ENCODE measurements around the gene PTGER3.

PTGER3 gene

GRCh38 chr1:70977575-70977974 is 70.0 kb downstream of the PTGER3 start:
- no peak for DNase-seq (ENCODE audit: insufficient read length, low spot score)
- TF ChIP-seq POU2F2 (IDR thresholded peaks at IDR 0.05; ENCODE audit: low read depth, low read length) = no peak
- no peak for TF ChIP-seq PAX5 (IDR thresholded peaks at IDR 0.05; ENCODE audit: insufficient read depth, low read length, severe bottlenecking)
- TF ChIP-seq POLR2A (IDR thresholded peaks at IDR 0.05; ENCODE audit: low read depth, low read length) = no peak
- TF ChIP-seq TAF1 (IDR thresholded peaks at IDR 0.05; ENCODE audit: low read depth, low read length) = no peak
- no peak for TF ChIP-seq SPI1 (IDR thresholded peaks at IDR 0.05; ENCODE audit: low read depth, low read length)
- TF ChIP-seq POLR2AphosphoS5 (IDR thresholded peaks at IDR 0.05; ENCODE audit: low read depth, low read length) = no peak
- no peak for FAIRE-seq

- DNase-seq (ENCODE audit: insufficient read length, low spot score) (no peak), FAIRE-seq (no peak)
- TF ChIP-seq POU2F2 (IDR thresholded peaks at IDR 0.05; ENCODE audit: low read depth, low read length) (no peak), TAF1 (IDR thresholded peaks at IDR 0.05; ENCODE audit: low read depth, low read length) (no peak), POLR2A (IDR thresholded peaks at IDR 0.05; ENCODE audit: low read depth, low read length) (no peak), SPI1 (IDR thresholded peaks at IDR 0.05; ENCODE audit: low read depth, low read length) (no peak), POLR2AphosphoS5 (IDR thresholded peaks at IDR 0.05; ENCODE audit: low read depth, low read length) (no peak), PAX5 (IDR thresholded peaks at IDR 0.05; ENCODE audit: insufficient read depth, low read length, severe bottlenecking) (no peak)
Measured at GRCh38 chr1:70977041-70977440, 70.6 kb downstream of the PTGER3 start.

- FAIRE-seq (no peak), DNase-seq (ENCODE audit: insufficient read length, low spot score) (no peak)
- TF ChIP-seq POLR2AphosphoS5 (IDR thresholded peaks at IDR 0.05; ENCODE audit: low read depth, low read length) (no peak), POU2F2 (IDR thresholded peaks at IDR 0.05; ENCODE audit: low read depth, low read length) (no peak), SPI1 (IDR thresholded peaks at IDR 0.05; ENCODE audit: low read depth, low read length) (no peak), POLR2A (IDR thresholded peaks at IDR 0.05; ENCODE audit: low read depth, low read length) (no peak), TAF1 (IDR thresholded peaks at IDR 0.05; ENCODE audit: low read depth, low read length) (no peak), PAX5 (IDR thresholded peaks at IDR 0.05; ENCODE audit: insufficient read depth, low read length, severe bottlenecking) (no peak)
Measured at GRCh38 chr1:70973754-70974153, 73.9 kb downstream of the PTGER3 start.

- FAIRE-seq = no peak
- no peak for TF ChIP-seq POU2F2 (IDR thresholded peaks at IDR 0.05; ENCODE audit: low read depth, low read length)
- TF ChIP-seq TAF1 (IDR thresholded peaks at IDR 0.05; ENCODE audit: low read depth, low read length) = no peak
- no peak for TF ChIP-seq PAX5 (IDR thresholded peaks at IDR 0.05; ENCODE audit: insufficient read depth, low read length, severe bottlenecking)
- TF ChIP-seq POLR2AphosphoS5 (IDR thresholded peaks at IDR 0.05; ENCODE audit: low read depth, low read length) = no peak
- TF ChIP-seq POLR2A (IDR thresholded peaks at IDR 0.05; ENCODE audit: low read depth, low read length) = no peak
- TF ChIP-seq SPI1 (IDR thresholded peaks at IDR 0.05; ENCODE audit: low read depth, low read length) = no peak
- DNase-seq (ENCODE audit: insufficient read length, low spot score) = no peak
Measured at GRCh38 chr1:70970407-70970806, 77.2 kb downstream of the PTGER3 start.

- DNase-seq (ENCODE audit: insufficient read length, low spot score) = no peak
- no peak for TF ChIP-seq PAX5 (IDR thresholded peaks at IDR 0.05; ENCODE audit: insufficient read depth, low read length, severe bottlenecking)
- FAIRE-seq = no peak
Measured at GRCh38 chr1:70966018-70966638, 81.5 kb downstream of the PTGER3 start.

- FAIRE-seq = no peak
Measured at GRCh38 chr1:70963374-70963773, 84.2 kb downstream of the PTGER3 start.

GRCh38 chr1:70961374-70961975 is 86.1 kb downstream of the PTGER3 start:
- DNase-seq (ENCODE audit: insufficient read length, low spot score) (no peak), FAIRE-seq (no peak)
- no peak for TF ChIP-seq SPI1 (IDR thresholded peaks at IDR 0.05; ENCODE audit: low read depth, low read length)
- TF ChIP-seq PAX5 (IDR thresholded peaks at IDR 0.05; ENCODE audit: insufficient read depth, low read length, severe bottlenecking) = no peak
- no peak for TF ChIP-seq POU2F2 (IDR thresholded peaks at IDR 0.05; ENCODE audit: low read depth, low read length)
- TF ChIP-seq POLR2AphosphoS5 (IDR thresholded peaks at IDR 0.05; ENCODE audit: low read depth, low read length) = no peak
- no peak for TF ChIP-seq POLR2A (IDR thresholded peaks at IDR 0.05; ENCODE audit: low read depth, low read length)
- no peak for TF ChIP-seq TAF1 (IDR thresholded peaks at IDR 0.05; ENCODE audit: low read depth, low read length)

More at GRCh38 chr1:70963374-70963773, 84.2 kb downstream of the PTGER3 start:
- no peak for DNase-seq (ENCODE audit: insufficient read length, low spot score)
- TF ChIP-seq POLR2AphosphoS5 (IDR thresholded peaks at IDR 0.05; ENCODE audit: low read depth, low read length) = no peak
- TF ChIP-seq PAX5 (IDR thresholded peaks at IDR 0.05; ENCODE audit: insufficient read depth, low read length, severe bottlenecking) = no peak
- TF ChIP-seq TAF1 (IDR thresholded peaks at IDR 0.05; ENCODE audit: low read depth, low read length) = no peak
- TF ChIP-seq SPI1 (IDR thresholded peaks at IDR 0.05; ENCODE audit: low read depth, low read length) = no peak
- TF ChIP-seq POU2F2 (IDR thresholded peaks at IDR 0.05; ENCODE audit: low read depth, low read length) = no peak

GRCh38 chr1:70948396-70949017 is 99.1 kb downstream of the PTGER3 start:
- FAIRE-seq = no peak
- no peak for DNase-seq (ENCODE audit: insufficient read length, low spot score)

GRCh38 chr1:70947835-70948234 is 99.8 kb downstream of the PTGER3 start:
- DNase-seq (ENCODE audit: insufficient read length, low spot score) (no peak), FAIRE-seq (no peak)

More at GRCh38 chr1:70948396-70949017, 99.1 kb downstream of the PTGER3 start:
- TF ChIP-seq SPI1 (IDR thresholded peaks at IDR 0.05; ENCODE audit: low read depth, low read length) = no peak
- no peak for TF ChIP-seq POLR2A (IDR thresholded peaks at IDR 0.05; ENCODE audit: low read depth, low read length)
- TF ChIP-seq PAX5 (IDR thresholded peaks at IDR 0.05; ENCODE audit: insufficient read depth, low read length, severe bottlenecking) = no peak
- no peak for TF ChIP-seq POLR2AphosphoS5 (IDR thresholded peaks at IDR 0.05; ENCODE audit: low read depth, low read length)
- no peak for TF ChIP-seq POU2F2 (IDR thresholded peaks at IDR 0.05; ENCODE audit: low read depth, low read length)
- no peak for TF ChIP-seq TAF1 (IDR thresholded peaks at IDR 0.05; ENCODE audit: low read depth, low read length)

More at GRCh38 chr1:70947835-70948234, 99.8 kb downstream of the PTGER3 start:
- TF ChIP-seq PAX5 (IDR thresholded peaks at IDR 0.05; ENCODE audit: insufficient read depth, low read length, severe bottlenecking) (no peak), POLR2AphosphoS5 (IDR thresholded peaks at IDR 0.05; ENCODE audit: low read depth, low read length) (no peak), POLR2A (IDR thresholded peaks at IDR 0.05; ENCODE audit: low read depth, low read length) (no peak), TAF1 (IDR thresholded peaks at IDR 0.05; ENCODE audit: low read depth, low read length) (no peak), SPI1 (IDR thresholded peaks at IDR 0.05; ENCODE audit: low read depth, low read length) (no peak), POU2F2 (IDR thresholded peaks at IDR 0.05; ENCODE audit: low read depth, low read length) (no peak)

Measured in GM12891 (cell line).